Ammon's horn (tissue), 1 donor: Measurements from ENCODE around the gene MYL11.

Experiments
- DNase-seq: peaks from one replicate; pipeline ENCODE4 v3.0.0-alpha.2; 2016; ENCODE audit warnings: low spot score

Gene MYL11

DNA sequence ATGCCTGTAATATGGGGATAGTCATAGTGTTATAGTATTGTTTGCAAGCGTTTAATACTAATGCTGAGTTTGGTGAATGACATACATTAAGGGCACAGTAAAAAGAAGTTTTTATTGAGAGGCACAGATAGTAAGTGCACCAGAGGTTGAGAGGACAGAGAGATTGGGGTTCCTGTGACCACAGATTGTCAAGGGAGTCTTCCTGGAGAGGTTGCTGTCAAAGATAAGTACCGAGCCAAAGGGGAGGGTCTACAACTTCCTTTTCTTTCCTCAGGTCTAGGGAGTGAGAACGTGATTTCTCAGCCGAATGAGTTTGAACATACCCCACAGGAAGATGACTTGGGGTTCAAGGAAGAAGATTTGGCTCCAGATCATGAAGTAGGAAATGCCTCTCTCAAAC is 22.5 kb downstream of the MYL11 start:
- DNase-seq, result no peak

DNA sequence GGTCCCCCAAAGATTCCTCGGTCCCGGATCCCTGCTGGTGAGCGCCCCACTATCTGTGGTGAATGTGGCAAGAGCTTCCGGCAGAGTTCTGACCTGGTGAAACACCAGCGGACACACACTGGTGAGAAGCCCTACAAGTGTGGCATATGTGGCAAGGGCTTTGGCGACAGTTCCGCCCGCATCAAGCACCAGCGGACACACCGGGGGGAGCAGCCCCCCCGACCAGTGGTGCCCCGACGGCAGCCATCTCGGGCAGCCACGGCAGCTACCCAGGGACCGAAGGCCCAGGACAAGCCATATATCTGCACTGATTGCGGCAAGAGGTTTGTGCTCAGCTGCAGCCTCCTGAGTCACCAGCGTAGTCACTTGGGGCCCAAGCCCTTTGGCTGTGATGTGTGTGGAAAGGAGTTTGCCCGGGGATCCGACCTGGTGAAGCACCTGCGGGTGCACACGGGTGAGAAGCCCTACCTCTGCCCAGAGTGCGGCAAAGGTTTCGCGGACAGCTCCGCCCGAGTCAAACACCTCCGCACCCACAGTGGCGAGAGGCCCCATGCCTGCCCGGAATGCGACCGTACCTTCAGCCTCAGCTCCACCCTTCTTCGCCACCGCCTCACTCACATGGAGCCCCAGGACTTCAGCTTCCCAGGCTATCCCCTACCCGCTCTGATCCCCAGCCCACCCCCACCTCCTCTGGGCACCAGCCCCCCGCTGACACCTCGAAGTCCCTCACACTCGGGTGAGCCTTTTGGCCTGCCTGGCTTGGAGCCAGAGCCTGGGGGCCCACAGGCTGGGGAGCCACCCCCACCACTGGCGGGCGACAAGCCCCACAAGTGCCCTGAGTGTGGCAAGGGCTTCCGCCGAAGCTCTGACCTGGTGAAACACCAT is 23.4 kb downstream of the MYL11 start:
- no peak for DNase-seq

DNA sequence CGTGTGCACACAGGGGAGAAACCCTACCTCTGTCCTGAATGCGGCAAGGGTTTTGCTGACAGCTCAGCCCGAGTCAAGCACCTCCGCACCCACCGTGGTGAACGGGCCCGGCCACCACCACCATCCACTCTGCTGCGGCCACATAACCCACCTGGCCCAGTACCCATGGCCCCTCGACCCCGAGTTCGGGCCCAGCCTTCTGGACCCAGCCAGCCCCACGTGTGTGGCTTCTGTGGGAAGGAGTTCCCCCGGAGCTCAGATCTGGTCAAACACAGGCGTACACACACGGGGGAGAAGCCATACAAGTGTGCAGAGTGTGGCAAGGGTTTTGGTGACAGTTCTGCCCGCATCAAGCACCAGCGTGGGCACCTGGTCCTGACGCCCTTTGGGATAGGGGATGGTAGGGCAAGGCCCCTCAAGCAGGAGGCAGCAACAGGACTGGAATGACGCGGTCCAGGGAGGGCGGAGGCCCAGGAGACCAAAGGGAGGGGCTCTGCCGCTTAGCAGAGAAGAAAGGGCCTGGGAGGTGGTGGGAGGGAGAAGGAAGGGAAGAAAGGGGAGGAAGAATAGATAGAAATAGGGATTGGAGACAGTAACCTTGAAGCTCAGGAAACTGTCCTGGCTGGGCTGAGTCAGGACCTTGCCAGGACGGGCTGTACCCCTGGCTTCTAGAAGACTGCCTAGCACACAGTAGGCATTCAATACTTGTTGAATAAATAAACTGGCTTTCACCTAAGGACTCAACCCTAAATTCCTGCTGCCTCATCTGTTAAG is 24.2 kb downstream of the MYL11 start:
- no peak for DNase-seq

- no peak for DNase-seq
Measured at GRCh38 chr16:30399435-30400186, 25.0 kb downstream of the MYL11 start.

GRCh38 chr16:30401768-30402425 is 27.3 kb downstream of the MYL11 start:
- no peak for DNase-seq

- DNase-seq, result no peak
Measured at GRCh38 chr16:30406795-30407101, 32.1 kb downstream of the MYL11 start.

- DNase-seq, result peak; percentile 94
Measured at GRCh38 chr16:30407102-30407803, 32.7 kb downstream of the MYL11 start, which contains the start of gene ZNF771. TSS of gene ZNF771 (plus strand) at chr16:30407606. CDS start at chr16:30408054, 448 bp downstream.

GRCh38 chr16:30407804-30408534 is 33.4 kb downstream of the MYL11 start:
- peak; percentile 28 for DNase-seq

DNA sequence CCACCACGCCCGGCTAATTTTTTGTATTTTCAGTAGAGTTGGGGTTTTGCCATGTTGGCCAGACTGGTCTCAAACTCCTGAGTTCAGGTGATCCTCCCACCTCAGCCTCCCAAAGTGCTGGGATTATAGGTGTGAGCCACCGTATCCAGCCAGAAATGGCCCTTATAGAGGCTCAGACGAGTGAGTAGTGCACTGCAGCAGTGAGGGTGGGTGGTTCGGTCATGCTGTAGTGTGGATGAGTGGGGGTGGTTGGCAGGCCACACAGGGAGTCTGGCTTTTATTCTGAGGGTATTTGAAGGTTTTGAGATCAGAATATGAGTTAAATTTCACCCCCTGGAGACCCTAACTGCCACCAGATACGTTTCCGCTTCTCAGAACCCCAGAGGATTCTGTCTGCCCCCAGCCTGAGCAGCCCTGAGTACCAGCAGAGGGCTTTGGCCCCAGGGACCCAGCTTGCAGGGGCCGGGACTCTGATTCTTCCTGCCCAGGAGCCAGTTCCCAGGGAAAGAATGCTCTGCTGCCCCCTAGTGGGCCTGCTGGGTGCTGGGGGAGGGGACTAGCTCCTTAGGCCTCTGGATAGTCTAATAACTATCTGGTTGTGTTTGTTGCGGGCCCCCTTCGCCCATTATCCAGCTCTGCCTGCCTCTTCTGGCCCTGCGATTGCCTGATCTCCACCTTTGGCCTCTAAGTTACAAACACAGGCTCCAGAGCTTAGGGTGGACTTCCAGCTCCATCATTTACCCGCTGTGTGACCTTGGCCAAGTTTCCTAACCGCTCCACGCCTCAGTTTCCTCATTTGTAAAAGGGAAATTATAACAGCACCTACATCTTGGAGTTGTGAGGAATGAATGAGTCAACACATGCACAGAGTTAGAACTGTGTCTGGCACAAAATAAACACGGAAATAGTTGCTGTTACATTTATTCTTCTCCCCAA is 34.8 kb downstream of the MYL11 start:
- DNase-seq, result peak; percentile 89

- no peak for DNase-seq
Measured at GRCh38 chr16:30413112-30413806, 38.7 kb downstream of the MYL11 start.

- no peak for DNase-seq
Measured at GRCh38 chr16:30414159-30414558, 39.6 kb downstream of the MYL11 start.

GRCh38 chr16:30416047-30416603 is 41.5 kb downstream of the MYL11 start:
- DNase-seq, result no peak

DNA sequence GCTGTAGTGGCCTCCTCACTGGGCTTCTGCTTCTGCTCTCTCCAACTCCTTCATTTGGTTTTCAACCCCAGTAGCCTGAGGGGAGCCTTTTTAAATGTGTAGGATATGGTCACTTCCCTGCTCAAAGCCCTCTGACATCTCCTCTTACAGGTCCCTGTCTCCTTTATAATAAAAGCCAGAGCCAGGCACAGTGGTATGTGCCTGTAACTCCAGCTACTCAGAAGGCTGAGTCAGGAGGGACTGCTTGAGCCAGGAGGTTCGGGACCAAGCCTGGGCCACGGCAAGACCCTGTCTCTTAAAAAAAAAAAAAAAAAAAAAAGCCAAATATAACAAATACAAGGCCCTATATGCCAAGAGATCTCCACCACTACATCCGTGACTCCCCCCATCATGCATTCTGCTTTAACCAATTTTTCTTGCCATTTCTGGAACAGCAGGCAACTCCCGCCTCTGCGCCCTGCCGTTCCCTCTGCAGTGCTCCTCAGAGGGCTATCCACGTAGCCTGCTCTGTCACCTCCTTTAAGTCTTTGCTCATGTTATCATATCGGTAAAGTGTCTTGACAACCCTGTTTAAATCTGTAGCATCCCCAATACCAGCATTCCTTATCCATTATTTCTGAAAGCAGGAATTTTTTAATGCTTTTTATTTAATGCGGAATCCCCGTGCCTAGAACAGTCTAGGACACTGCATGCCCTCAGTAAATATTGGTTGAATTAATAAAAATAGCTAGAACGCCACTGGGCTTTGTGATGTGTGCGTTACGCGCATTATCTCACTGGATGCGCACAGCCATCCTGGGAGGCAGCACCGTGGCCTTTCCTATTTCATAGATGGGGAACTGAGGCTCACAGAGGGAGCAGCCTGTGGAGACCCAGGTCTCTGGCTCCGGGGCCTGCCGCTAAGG is 42.3 kb downstream of the MYL11 start:
- DNase-seq, result peak; percentile 24

- DNase-seq, result peak; percentile 89
Measured at GRCh38 chr16:30417529-30418349, 43.1 kb downstream of the MYL11 start.

DNA sequence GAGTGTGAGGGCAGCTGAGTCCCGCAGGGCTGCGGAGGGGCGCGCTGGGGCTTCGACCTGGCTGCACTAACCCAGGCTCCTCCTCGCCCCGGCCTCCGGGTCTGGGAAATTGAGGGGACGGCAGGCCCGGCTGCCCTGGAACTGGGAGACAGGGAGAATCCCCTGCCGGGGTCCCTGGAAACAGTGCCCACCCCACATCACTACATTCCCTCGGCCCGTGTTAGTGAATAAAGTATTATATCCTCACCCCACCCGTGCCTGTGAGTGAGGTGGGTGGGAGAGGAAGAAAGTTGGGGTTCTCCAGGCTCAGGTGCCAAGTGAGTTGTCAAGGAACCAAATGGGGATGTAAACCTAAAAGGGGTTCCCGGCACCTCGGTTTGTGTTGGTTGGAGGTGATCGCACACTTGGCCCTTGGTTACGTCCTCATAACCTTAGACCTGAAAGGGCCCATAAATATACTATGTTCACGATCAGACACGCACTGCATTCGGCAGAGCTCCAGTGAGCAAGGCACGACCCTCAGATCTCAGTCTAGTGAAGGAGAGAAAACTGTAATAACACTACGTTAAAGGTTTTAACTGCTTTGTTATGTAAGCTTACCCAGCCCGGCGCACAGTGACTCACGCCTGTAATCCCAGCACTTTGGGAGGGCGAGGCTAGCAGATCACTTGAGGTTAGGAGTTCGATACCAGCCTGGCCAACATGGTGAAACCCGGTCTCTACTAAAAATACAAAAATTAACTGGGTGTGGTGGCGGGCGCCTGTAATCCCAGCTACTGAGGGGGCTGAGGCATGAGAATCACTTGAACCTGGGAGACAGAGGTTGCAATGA is 44.0 kb downstream of the MYL11 start:
- DNase-seq, result no peak

GRCh38 chr16:30421010-30421409 is 46.4 kb downstream of the MYL11 start:
- no peak for DNase-seq
